Measurements from ENCODE around the gene PIK3C2A. TPM values are rescaled to one million over a fixed set of nuclear protein-coding genes. Genes with fewer than 3 reads are reported as not detected.

The PIK3C2A gene
- total and polyA plus RNA-seq, 2 of the 13 experiments (the other 11 are each of a cell fraction or from before 2014, with no cell fraction given): 27.5 to 49.9 TPM

DNA sequence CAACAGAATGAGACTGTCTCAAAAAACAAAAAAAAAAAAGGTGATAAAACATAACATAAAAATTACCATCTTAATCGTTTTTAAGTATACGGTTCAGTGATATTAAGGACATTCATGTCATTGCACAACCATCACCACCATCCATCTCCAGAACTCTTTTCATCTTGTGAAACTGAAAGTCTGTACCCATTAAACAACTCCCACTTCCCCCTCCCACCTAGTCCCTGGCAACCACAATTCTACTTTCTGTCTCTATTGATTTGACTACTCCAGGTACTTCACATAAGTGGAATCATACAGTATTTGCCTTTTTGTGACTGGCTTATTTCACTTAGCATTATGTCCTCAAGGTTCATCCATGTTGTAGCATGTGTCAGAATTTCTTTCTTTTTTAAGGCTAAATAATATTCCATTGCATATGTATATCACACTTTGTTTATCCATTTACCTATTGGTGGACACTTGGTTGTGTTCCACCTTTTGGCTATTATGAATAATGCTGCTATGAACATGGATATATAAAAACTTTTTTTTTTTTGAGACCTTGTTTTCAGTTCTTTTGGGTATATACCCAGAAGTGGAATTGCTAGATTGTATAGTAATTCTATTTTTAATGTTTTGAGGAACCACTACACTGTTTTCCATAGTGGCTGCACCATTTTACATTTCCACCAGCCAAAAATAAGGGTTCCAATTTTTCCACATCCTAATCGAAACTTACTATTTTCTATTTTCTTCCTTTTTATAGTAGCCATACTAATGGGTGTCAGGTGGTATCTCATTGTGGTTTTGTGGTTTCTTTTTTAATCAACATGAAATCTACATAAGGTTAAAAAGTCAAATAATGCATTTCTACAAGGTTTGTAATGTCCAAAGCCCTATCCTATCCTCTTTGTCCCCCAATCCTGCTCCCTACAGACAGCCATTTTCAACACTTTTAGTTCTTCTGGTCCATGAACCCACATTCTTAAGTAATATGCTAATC, 23.4 kb upstream of the PIK3C2A start:
- H3K27me3 ChIP-seq (ENCODE audit: control insufficient read depth in 1 of 2, insufficient read depth in 2 of 2, low read length in 2 of 2): no peaks in the 10 kb centered on the region
- POLR2A ChIA-PET: no interaction called here
- WGBS (ENCODE audit: low lambda C conversion rate): 28% methylated on average over 3 of the region's 3 CpGs
- no peaks in the 10 kb centered on the region for H4K20me1 ChIP-seq (ENCODE audit: insufficient read depth, low read length)
- H3K27ac ChIP-seq (ENCODE audit: extremely low read length, insufficient read depth, low read length): no peak overlapping the region
- intact Hi-C loops (cut with micrococcal nuclease; ENCODE audit: unreplicated experiment): loop anchor here (1.0 to 10.0 kb wide), 4 partner anchors 54 to 274 kb away; no protein-coding TSS in a partner anchor
- H3K9ac ChIP-seq (ENCODE audit: insufficient read depth, low read depth, low read length): no peak overlapping the region
- in situ Hi-C loops (cut with HindIII; ENCODE audit: extremely low pct_ligation_motif_present, low pct_unique_long_range_greater_than_20kb): loop anchor here (25.0 kb wide), 1 partner anchor 281 kb away; no protein-coding TSS in a partner anchor
- no peaks in the 10 kb centered on the region for H3K79me2 ChIP-seq (ENCODE audit: insufficient read depth, low read length)
- FAIRE-seq: no peak
- TF ChIP-seq, protein P1, sequence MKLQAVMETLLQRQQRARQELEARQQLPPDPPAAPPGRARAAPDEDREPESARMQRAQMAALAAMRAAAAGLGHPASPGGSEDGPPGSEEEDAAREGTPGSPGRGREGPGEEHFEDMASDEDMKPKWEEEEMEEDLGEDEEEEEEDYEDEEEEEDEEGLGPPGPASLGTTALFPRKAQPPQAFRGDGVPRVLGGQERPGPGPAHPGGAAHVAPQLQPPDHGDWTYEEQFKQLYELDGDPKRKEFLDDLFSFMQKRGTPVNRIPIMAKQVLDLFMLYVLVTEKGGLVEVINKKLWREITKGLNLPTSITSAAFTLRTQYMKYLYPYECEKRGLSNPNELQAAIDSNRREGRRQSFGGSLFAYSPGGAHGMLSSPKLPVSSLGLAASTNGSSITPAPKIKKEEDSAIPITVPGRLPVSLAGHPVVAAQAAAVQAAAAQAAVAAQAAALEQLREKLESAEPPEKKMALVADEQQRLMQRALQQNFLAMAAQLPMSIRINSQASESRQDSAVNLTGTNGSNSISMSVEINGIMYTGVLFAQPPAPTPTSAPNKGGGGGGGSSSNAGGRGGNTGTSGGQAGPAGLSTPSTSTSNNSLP (IDR thresholded peaks at IDR 0.05; ENCODE audit: low read depth, low read length): no peak
- TF ChIP-seq ZNF10 (CRISPR knock-in tag; IDR thresholded peaks at IDR 0.05; ENCODE audit: borderline replicate concordance, low read depth) (no peak), TSC22D2 (CRISPR knock-in tag; IDR thresholded peaks at IDR 0.05; ENCODE audit: borderline replicate concordance) (no peak), ZNF101 (CRISPR knock-in tag; IDR thresholded peaks at IDR 0.05; ENCODE audit: borderline replicate concordance, low read depth) (no peak), ZNF510 (CRISPR knock-in tag; IDR thresholded peaks at IDR 0.05; ENCODE audit: low read depth) (no peak), MYNN (CRISPR knock-in tag; IDR thresholded peaks at IDR 0.05; ENCODE audit: low read depth) (no peak), SATB2 (CRISPR knock-in tag; IDR thresholded peaks at IDR 0.05) (no peak), ZNF367 (CRISPR knock-in tag; IDR thresholded peaks at IDR 0.05; ENCODE audit: borderline replicate concordance) (no peak), XRCC5 (optimal IDR thresholded peaks at IDR 0.05; ENCODE audit: low read length) (no peak), KAT2B (IDR thresholded peaks at IDR 0.05; ENCODE audit: borderline replicate concordance, low read depth, low read length) (no peak), ZNF556 (CRISPR knock-in tag; IDR thresholded peaks at IDR 0.05; ENCODE audit: borderline replicate concordance) (no peak), PAF1 (CRISPR knock-in tag; IDR thresholded peaks at IDR 0.05) (no peak), BHLHE40 (IDR thresholded peaks at IDR 0.05; ENCODE audit: low read length) (no peak), NFYB (CRISPR knock-in tag; IDR thresholded peaks at IDR 0.05) (no peak)
- TF ChIP-seq, protein P2, sequence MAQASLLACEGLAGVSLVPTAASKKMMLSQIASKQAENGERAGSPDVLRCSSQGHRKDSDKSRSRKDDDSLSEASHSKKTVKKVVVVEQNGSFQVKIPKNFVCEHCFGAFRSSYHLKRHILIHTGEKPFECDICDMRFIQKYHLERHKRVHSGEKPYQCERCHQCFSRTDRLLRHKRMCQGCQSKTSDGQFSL (CRISPR knock-in tag; IDR thresholded peaks at IDR 0.05): no peak
- TF ChIP-seq, protein P3, sequence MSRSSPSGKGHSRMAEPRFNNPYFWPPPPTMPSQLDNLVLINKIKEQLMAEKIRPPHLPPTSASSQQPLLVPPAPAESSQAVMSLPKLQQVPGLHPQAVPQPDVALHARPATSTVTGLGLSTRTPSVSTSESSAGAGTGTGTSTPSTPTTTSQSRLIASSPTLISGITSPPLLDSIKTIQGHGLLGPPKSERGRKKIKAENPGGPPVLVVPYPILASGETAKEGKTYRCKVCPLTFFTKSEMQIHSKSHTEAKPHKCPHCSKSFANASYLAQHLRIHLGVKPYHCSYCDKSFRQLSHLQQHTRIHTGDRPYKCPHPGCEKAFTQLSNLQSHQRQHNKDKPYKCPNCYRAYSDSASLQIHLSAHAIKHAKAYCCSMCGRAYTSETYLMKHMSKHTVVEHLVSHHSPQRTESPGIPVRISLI (CRISPR knock-in tag; IDR thresholded peaks at IDR 0.05; ENCODE audit: borderline replicate concordance): no peak
- no TSS peak for BruUV-seq (replicated peaks)
- CTCF ChIA-PET (ENCODE audit: low intra/inter-chr PET ratio, low total read pairs): interaction anchor here (1.0 to 2.5 kb wide), 5 partner anchors 124 to 299 kb away, joined by 3 to 7 read pairs (median 3); no protein-coding TSS in a partner anchor
- no peaks in the 10 kb centered on the region for H3K9me3 ChIP-seq (ENCODE audit: low read length)
- no peak for ATAC-seq
- DNase-seq (ENCODE audit: low spot score): no peak
- no peak overlapping the region for H3K4me3 ChIP-seq (replicated peaks in 1 of 3; ENCODE audit: insufficient read depth in 1 of 3, low read depth in 2 of 3, low read length in 3 of 3)
- no peak overlapping the region for H3K4me2 ChIP-seq (ENCODE audit: low read depth, low read length)
- H2AFZ ChIP-seq (ENCODE audit: low read length): no peak overlapping the region
- no peaks in the 10 kb centered on the region for H3K36me3 ChIP-seq (replicated peaks in 1 of 2; ENCODE audit: control insufficient read depth in 1 of 2, insufficient read depth in 2 of 2, low read length in 2 of 2)
- H3K4me1 ChIP-seq (ENCODE audit: insufficient read depth, low read length): 0 out of 2 replicates have a peak, but pooled peaks cover 5% of the 10 kb centered on the region

All from HepG2 (cell line).